K562 (cell line): ENCODE results near the gene ELF5. TPM values are rescaled to one million over a fixed set of nuclear protein-coding genes. Genes with fewer than 3 reads are reported as not detected.
A peak's percentile ranks its signal among the peaks of the same experiment; 100 is the strongest.

Experiments
- ATAC-seq: fragments of 200-7000 bp; cut with Tn5 transposase; 3 replicates; pipeline ENCODE4 v1.9.1; 2020; ENCODE audit warnings: moderate library complexity
- BruUV-seq: library from RNA; stranded (reverse); fragments of 400-500 nt; replicated peaks from 2 replicates; lab custom pipeline; 2021; lab: Mats Ljungman, UMichigan
- CTCF ChIA-PET: fragments of 300-600 bp; formaldehyde crosslinking; extraction: SDS; loops from one replicate; lab custom pipeline; 2021; ENCODE audit warnings: low intra/inter-chr PET ratio; lab: Yijun Ruan, JAX
- POLR2A ChIA-PET: fragments of 300-600, 350-650 bp; sonication (Branson Sonifier 250); formaldehyde crosslinking; extraction: SDS; loops from one replicate; lab custom pipeline; 2021; ENCODE audit warnings: antibody characterized with exemption, inconsistent platforms; lab: Yijun Ruan, JAX
- DNase-seq, 4 experiments: peaks; one replicate each; pipeline versions ENCODE4 v3.0.0 to v3.0.0-alpha.2; 2011 to 2018; ENCODE audit warnings: low spot score in 3 of 4, mixed read lengths in 3 of 4; ENCODE audit errors: extremely low read depth in 1 of 4
- FAIRE-seq: peaks from 2 replicates; lab custom pipeline; 2011; peaks lifted over from hg19 to GRCh38; lab: Jason Lieb, UNC
- H2AFZ ChIP-seq: 2 replicates; pipeline ENCODE4 v1.6.0; 2011; ENCODE audit warnings: low read depth, low read length, control low read depth, inconsistent platforms
- H3K27ac ChIP-seq: fragments of 200-600 bp; 3 replicates; pipeline ENCODE4 v1.8.0; 2011; ENCODE audit warnings: low read depth, mild to moderate bottlenecking, control low read depth, inconsistent platforms, low read length, moderate library complexity, mixed read lengths; ENCODE audit errors: extremely low read depth
- H3K27me3 ChIP-seq, 2 experiments: fragments of 300-600 bp in 1 of 2; 2 replicates in 1 of 2; 3 replicates in 1 of 2; pipeline versions ENCODE4 v1.6.0 to v1.8.0; 2011; ENCODE audit warnings: inconsistent platforms in 2 of 2, low read length in 2 of 2, mild to moderate bottlenecking in 1 of 2, mixed read lengths in 1 of 2, moderate library complexity in 1 of 2; ENCODE audit not compliant: control insufficient read depth in 2 of 2, insufficient read depth in 2 of 2
- H3K36me3 ChIP-seq: fragments of 300-600 bp; 3 replicates; pipeline ENCODE4 v1.8.0; 2011; ENCODE audit warnings: mild to moderate bottlenecking, low read length, inconsistent platforms; ENCODE audit not compliant: control insufficient read depth, insufficient read depth
- H3K4me1 ChIP-seq, 2 experiments: fragments of 200-600 bp in 1 of 2; replicated peaks in 1 of 2; 2 replicates in 1 of 2; 3 replicates in 1 of 2; pipeline versions ENCODE4 v1.5.1 to v1.8.0; 2011; ENCODE audit warnings: inconsistent platforms in 2 of 2, low read length in 2 of 2, mild to moderate bottlenecking in 1 of 2, mixed read lengths in 1 of 2, moderate library complexity in 1 of 2; ENCODE audit not compliant: control insufficient read depth in 2 of 2, insufficient read depth in 2 of 2
- H3K4me2 ChIP-seq: 2 replicates; pipeline ENCODE4 v1.6.1; 2011; ENCODE audit warnings: low read length, control low read depth, inconsistent platforms, mixed read lengths; ENCODE audit not compliant: insufficient read depth
- H3K4me3 ChIP-seq: fragments of 200-600 bp; sonication (generic), shearing (Covaris generic); 2 replicates; pipeline ENCODE4 v1.5.1; 2016; ENCODE audit warnings: control low read depth, inconsistent platforms
- H3K79me2 ChIP-seq: fragments of 200-600 bp; 3 replicates; pipeline ENCODE4 v1.8.0; 2011; ENCODE audit warnings: low read length, inconsistent platforms; ENCODE audit not compliant: control insufficient read depth, insufficient read depth
- H3K9ac ChIP-seq, 2 experiments: 2 replicates each; pipeline versions ENCODE4 v1.6.0 to v1.6.1; 2011; ENCODE audit warnings: low read depth in 2 of 2, low read length in 2 of 2, control low read depth in 1 of 2, inconsistent platforms in 1 of 2, mild to moderate bottlenecking in 1 of 2, mixed read lengths in 1 of 2; ENCODE audit not compliant: insufficient read depth in 1 of 2
- H3K9me1 ChIP-seq: one replicate; pipeline ENCODE4 v1.6.0; 2011; ENCODE audit warnings: inconsistent platforms, mild to moderate bottlenecking, low read length, moderate library complexity; ENCODE audit not compliant: control insufficient read depth, insufficient read depth
- H3K9me3 ChIP-seq: replicated peaks from 2 replicates; pipeline ENCODE4 v1.5.1; 2011; ENCODE audit warnings: low read depth, low read length, inconsistent platforms; ENCODE audit not compliant: control insufficient read depth, insufficient read depth
- H4K20me1 ChIP-seq: replicated peaks from 2 replicates; pipeline ENCODE4 v1.6.1; 2011; ENCODE audit warnings: low read length, inconsistent platforms, mixed read lengths; ENCODE audit not compliant: control insufficient read depth, insufficient read depth
- BHLHE40 ChIP-seq: IDR thresholded peaks from 2 replicates; pipeline ENCODE4 v1.6.1; 2011; ENCODE audit warnings: low read length, improper control_type of control experiment
- FOSL1 ChIP-seq: fragments of 200-800 bp; sonication (Bioruptor generic); conservative IDR thresholded peaks from 2 replicates; pipeline ENCODE4 v1.6.1; 2016; ENCODE audit warnings: missing genetic modification characterization, missing compliant biosample characterization
- NR2C2 ChIP-seq, 2 experiments: fragments of 200-800 bp in 1 of 2; sonication (Bioruptor generic) in 1 of 2; sonication (generic) in 1 of 2; formaldehyde crosslinking in 1 of 2; IDR thresholded peaks; 2 replicates each; pipeline versions ENCODE4 v1.6.1 to v1.8.0; 2016 to 2022; ENCODE audit warnings: mild to moderate bottlenecking in 1 of 2, missing compliant biosample characterization in 1 of 2, missing genetic modification characterization in 1 of 2, missing genetic modification reagents in 1 of 2
- RAD51 ChIP-seq: fragments of 450-650 bp; IDR thresholded peaks from 2 replicates; pipeline ENCODE4 v1.7.1; 2016; ENCODE audit warnings: low read depth, mild to moderate bottlenecking, borderline replicate concordance
- WGBS: fragments of 100-300 bp; shearing (Covaris generic); methylation state at CpG from one replicate; pipeline ENCODE4 v1.1.6; 2016; ENCODE audit warnings: low coverage, mixed read lengths; ENCODE audit not compliant: insufficient coverage; ENCODE audit errors: missing lambda C conversion rate; 5-methylcytosine and 5-hydroxymethylcytosine counted together
- in situ Hi-C: fragments of 300-500 bp; cut with MboI; formaldehyde crosslinking; loops from 4 replicates; pipeline ENCODE4 v1.15.0; 2018; ENCODE audit warnings: inconsistent platforms, mixed read lengths
- intact Hi-C: fragments of 100-400 bp; cut with micrococcal nuclease; formaldehyde crosslinking; loops from 2 replicates; pipeline ENCODE4 v1.14.2; 2022
- polyA plus RNA-seq, 8 experiments: library from polyadenylated mRNA; depleted of rRNA in 4 of 8; stranded (reverse) in 5 of 8; unstranded in 3 of 8; fragments of >200 nt; fragmentation: Nextera tagmentation in 2 of 8; fragmentation: Illumina TruSeq in 1 of 8; extraction: Ambion mirVana in 2 of 8; extraction: Trizol in 1 of 8; gene quantifications; 2 replicates each; pipeline versions ENCODE4 v1.2.1 to v1.2.3, GENCODE V29; 2011 to 2014; ENCODE audit warnings: inconsistent platforms in 1 of 8, missing spikeins in 1 of 8
- total RNA-seq, 7 experiments: library from RNA; depleted of rRNA in 6 of 7; stranded (reverse); fragments of >200 nt in 6 of 7; fragmentation: Illumina TruSeq in 2 of 7; extraction: Trizol in 2 of 7; gene quantifications; 2 replicates each; pipeline versions ENCODE4 v1.2.1 to v1.2.3, GENCODE V29; 2011 to 2021; ENCODE audit warnings: low replicate concordance in 1 of 7
- TF ChIP-seq, protein P1 (sequence below): sonication (generic); formaldehyde crosslinking; IDR thresholded peaks from 2 replicates; pipeline ENCODE4 v1.5.0; 2020; ENCODE audit warnings: missing genetic modification reagents
- TF ChIP-seq, protein P2 (sequence below): fragments of 450-650 bp; formaldehyde crosslinking; IDR thresholded peaks from 2 replicates; pipeline ENCODE4 v1.4.0; 2020; ENCODE audit warnings: mild to moderate bottlenecking, mixed read lengths

ELF5 gene
- total and polyA plus RNA-seq, 9 of the 15 experiments (the other 6 are each of a cell fraction or from before 2014, with no cell fraction given) = not detected

DNA sequence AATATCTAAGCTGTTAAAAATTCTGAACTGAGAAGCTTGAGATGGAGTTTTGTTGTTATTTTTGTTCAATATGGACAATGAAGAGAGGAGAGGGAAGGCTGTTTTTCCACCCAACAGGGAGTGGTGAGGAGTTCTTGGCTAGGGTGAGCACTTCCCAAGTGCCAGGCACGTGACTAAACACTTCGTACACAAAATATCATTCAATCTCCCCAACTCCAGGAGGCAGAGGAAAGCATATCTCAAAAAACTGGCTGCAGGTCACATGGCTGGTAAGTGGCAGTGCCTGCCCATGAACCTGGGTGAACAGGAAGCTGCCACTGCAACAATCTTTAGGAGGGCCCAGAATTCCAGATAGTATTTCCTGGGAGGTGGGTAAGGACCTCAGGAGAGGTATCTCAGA is 11.6 kb downstream of the ELF5 start:
- Histone ChIP-seq H3K4me2 (no peak overlapping the region), H3K4me3 (no peak overlapping the region), H3K79me2 (no peaks in the 10 kb centered on the region), H3K9me3 (no peaks in the 10 kb centered on the region), H3K27ac (no peak overlapping the region), H3K4me1 (no peaks in the 10 kb centered on the region; a peak in 1 of 5 replicates), H2AFZ (no peak overlapping the region), H3K27me3 (peaks cover 2 to 4% of the 10 kb centered on the region in 2 experiments; a peak in 3 of 5 replicates), H4K20me1 (no peaks in the 10 kb centered on the region), H3K9me1 (no peaks in the 10 kb centered on the region), H3K9ac (no peak overlapping the region), H3K36me3 (no peaks in the 10 kb centered on the region)
- ATAC-seq = no peak
- POLR2A ChIA-PET = interaction anchor here (0.6 to 1.2 kb wide), 4 partner anchors 10 to 403 kb away, joined by 3 to 5 read pairs (median 3); no protein-coding TSS in a partner anchor
- in situ Hi-C loops = no loop called here
- intact Hi-C loops = no loop called here
- no TSS peak for BruUV-seq
- 4% methylated on average over 2 of the region's 2 CpGs for WGBS
- no peak for FAIRE-seq
- TF ChIP-seq RAD51 = 0 out of 2 replicates have a peak, but pooled peaks have one; percentile 12
- TF ChIP-seq, protein P1, sequence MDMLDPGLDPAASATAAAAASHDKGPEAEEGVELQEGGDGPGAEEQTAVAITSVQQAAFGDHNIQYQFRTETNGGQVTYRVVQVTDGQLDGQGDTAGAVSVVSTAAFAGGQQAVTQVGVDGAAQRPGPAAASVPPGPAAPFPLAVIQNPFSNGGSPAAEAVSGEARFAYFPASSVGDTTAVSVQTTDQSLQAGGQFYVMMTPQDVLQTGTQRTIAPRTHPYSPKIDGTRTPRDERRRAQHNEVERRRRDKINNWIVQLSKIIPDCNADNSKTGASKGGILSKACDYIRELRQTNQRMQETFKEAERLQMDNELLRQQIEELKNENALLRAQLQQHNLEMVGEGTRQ (CRISPR knock-in tag) = 0 out of 2 replicates have a peak, but pooled peaks have one; percentile 37
- no peak for TF ChIP-seq NR2C2 (CRISPR knock-in tag; IDR thresholded peaks at IDR 0.05)
- TF ChIP-seq NR2C2 (tag; IDR thresholded peaks at IDR 0.05) = peak; percentile 15; the same call in 1 of the 2 replicates
- peak; percentile 45; the same call in 1 of the 2 replicates for TF ChIP-seq BHLHE40
- no peak for TF ChIP-seq FOSL1
- TF ChIP-seq, protein P2, sequence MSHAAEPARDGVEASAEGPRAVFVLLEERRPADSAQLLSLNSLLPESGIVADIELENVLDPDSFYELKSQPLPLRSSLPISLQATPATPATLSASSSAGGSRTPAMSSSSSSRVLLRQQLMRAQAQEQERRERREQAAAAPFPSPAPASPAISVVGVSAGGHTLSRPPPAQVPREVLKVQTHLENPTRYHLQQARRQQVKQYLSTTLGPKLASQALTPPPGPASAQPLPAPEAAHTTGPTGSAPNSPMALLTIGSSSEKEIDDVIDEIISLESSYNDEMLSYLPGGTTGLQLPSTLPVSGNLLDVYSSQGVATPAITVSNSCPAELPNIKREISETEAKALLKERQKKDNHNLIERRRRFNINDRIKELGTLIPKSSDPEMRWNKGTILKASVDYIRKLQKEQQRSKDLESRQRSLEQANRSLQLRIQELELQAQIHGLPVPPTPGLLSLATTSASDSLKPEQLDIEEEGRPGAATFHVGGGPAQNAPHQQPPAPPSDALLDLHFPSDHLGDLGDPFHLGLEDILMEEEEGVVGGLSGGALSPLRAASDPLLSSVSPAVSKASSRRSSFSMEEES (CRISPR knock-in tag) = peak; percentile 49
- CTCF ChIA-PET = no interaction called here
- DNase-seq = no peak
